AG04450 (cell line): Measurements from ENCODE around the gene PTCH1. TPM values are rescaled to one million over a fixed set of nuclear protein-coding genes. Genes with fewer than 3 reads are reported as not detected.
A peak's percentile ranks its signal among the peaks of the same experiment; 100 is the strongest.

ENCODE experiments used
- CTCF ChIA-PET: fragments of 300-600, 350-600 bp; formaldehyde crosslinking; extraction: SDS; loops from one replicate; lab custom pipeline; 2022; ENCODE audit warnings: antibody characterized with exemption, inconsistent platforms; lab: Charles Lee
- POLR2A ChIA-PET: fragments of 350-600 bp; formaldehyde crosslinking; extraction: SDS; loops from one replicate; lab custom pipeline; 2021; ENCODE audit warnings: antibody characterized with exemption, inconsistent platforms; lab: Yijun Ruan, JAX
- DNase-seq: peaks from one replicate; pipeline ENCODE4 v3.0.0-alpha.2; 2011; ENCODE audit warnings: low read depth, low spot score
- H3K27ac ChIP-seq: one replicate; pipeline ENCODE4 v1.5.1; 2012; ENCODE audit warnings: low read depth, low read length, control low read depth
- H3K27me3 ChIP-seq: one replicate; pipeline ENCODE4 v1.6.0; 2012; ENCODE audit warnings: low read length; ENCODE audit not compliant: control insufficient read depth, insufficient read depth
- H3K4me3 ChIP-seq: 2 replicates; pipeline ENCODE4 v1.5.1; 2011; ENCODE audit warnings: mild to moderate bottlenecking, low read depth, low read length, control low read depth
- H3K9me3 ChIP-seq: 2 replicates; pipeline ENCODE4 v1.5.1; 2012; ENCODE audit warnings: low read length; ENCODE audit not compliant: control insufficient read depth, insufficient read depth
- polyA plus RNA-seq: library from polyadenylated mRNA; depleted of rRNA; stranded (reverse); fragments of >200 nt; gene quantifications from 2 replicates; pipeline ENCODE4 v1.2.3, GENCODE V29; 2011
- TF ChIP-seq, protein P1 (sequence below): IDR thresholded peaks from 2 replicates; pipeline ENCODE4 v1.5.1; 2011; ENCODE audit warnings: low read depth, low read length, control low read depth, inconsistent platforms

The PTCH1 gene
- polyA plus RNA-seq, 1 experiment = 7.3 TPM

DNA sequence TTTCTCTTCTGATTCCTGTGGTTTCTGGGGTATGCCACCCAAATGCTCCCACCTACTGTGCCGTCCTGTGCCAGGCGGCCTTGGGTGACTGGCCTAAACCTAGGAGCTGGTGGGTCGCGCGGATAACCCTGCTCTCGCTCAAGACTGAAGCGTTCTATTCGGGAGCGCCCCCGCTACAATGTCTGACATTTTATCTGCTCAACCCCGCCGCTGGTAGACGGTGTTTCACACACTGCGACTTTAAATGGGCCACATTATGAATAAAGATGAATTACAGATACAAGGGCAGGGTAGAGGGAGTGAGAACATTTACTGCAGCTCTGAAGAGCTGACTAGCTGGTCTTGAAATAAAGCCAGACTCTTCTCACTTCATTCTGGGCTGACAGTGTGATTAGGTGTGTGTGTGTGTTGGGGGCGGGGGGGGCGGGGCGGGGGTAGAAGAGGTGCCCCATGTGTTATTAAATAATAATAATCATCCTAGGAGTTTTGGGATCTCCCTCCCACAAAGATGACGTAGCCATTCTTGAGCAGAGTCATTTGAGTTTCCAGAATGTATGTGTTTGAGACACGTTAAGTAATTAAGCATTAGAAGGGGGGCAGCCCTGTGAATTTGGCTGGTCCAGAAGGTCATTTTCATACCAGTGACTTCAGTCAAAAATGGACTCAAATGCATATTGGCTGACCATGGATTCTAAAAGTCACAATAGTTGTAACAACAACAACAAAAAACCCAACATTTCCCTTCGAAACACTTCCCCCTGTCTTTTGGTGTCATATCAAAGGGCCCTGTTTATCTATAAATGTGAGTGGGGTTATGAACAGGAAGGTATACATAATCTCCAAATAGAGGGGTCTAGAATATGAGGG lies 1.0 kb upstream of the PTCH1 start:
- POLR2A ChIA-PET = no interaction called here
- Histone ChIP-seq H3K4me3 (peak overlapping the region; percentile 70), H3K27ac (no peak overlapping the region), H3K27me3 (peaks cover 31% of the 10 kb centered on the region), H3K9me3 (no peaks in the 10 kb centered on the region; the same call in none of the 2 replicates)
- CTCF ChIA-PET = no interaction called here
- TF ChIP-seq, protein P1, sequence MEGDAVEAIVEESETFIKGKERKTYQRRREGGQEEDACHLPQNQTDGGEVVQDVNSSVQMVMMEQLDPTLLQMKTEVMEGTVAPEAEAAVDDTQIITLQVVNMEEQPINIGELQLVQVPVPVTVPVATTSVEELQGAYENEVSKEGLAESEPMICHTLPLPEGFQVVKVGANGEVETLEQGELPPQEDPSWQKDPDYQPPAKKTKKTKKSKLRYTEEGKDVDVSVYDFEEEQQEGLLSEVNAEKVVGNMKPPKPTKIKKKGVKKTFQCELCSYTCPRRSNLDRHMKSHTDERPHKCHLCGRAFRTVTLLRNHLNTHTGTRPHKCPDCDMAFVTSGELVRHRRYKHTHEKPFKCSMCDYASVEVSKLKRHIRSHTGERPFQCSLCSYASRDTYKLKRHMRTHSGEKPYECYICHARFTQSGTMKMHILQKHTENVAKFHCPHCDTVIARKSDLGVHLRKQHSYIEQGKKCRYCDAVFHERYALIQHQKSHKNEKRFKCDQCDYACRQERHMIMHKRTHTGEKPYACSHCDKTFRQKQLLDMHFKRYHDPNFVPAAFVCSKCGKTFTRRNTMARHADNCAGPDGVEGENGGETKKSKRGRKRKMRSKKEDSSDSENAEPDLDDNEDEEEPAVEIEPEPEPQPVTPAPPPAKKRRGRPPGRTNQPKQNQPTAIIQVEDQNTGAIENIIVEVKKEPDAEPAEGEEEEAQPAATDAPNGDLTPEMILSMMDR = no peak
- no peak for DNase-seq

DNA sequence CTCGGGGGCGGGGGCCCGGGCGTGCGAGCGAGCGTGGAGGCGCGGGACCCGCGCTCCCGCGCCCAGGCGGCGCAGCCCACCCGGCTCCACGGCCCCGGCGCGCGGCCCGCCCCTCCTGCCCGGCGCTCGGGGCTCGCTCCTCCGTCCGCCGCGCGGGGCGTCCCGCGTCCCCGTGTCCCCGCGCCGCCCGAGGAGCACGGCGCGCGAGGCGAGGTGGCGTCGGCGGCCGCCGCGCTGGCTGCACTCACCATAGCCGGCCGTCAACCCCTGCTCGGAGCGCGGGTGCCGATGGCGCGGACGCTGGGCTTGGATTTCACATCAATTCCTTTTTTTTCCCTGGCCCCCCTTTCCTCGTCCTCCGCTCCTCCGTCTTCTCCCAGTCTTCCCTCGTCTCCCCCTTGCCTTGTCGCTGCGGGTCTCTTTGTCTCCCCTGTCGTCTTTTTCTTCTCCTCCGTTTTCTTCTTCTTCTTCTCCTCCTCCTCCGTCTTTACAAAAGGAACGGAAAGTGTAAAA lies 494 bp downstream of the PTCH1 start:
- H3K27ac ChIP-seq = no peak overlapping the region
- H3K4me3 ChIP-seq = peak overlapping the region; percentile 70
- H3K9me3 ChIP-seq = no peaks in the 10 kb centered on the region; the same call in none of the 2 replicates
- TF ChIP-seq, protein P1 = no peak
- H3K27me3 ChIP-seq = peaks cover 27% of the 10 kb centered on the region
- ChIA-PET CTCF (interaction anchor here (0.6 kb wide), 1 partner anchor 148 kb away, joined by 6 read pairs; no protein-coding TSS in a partner anchor), POLR2A (no interaction called here)
- no peak for DNase-seq

DNA sequence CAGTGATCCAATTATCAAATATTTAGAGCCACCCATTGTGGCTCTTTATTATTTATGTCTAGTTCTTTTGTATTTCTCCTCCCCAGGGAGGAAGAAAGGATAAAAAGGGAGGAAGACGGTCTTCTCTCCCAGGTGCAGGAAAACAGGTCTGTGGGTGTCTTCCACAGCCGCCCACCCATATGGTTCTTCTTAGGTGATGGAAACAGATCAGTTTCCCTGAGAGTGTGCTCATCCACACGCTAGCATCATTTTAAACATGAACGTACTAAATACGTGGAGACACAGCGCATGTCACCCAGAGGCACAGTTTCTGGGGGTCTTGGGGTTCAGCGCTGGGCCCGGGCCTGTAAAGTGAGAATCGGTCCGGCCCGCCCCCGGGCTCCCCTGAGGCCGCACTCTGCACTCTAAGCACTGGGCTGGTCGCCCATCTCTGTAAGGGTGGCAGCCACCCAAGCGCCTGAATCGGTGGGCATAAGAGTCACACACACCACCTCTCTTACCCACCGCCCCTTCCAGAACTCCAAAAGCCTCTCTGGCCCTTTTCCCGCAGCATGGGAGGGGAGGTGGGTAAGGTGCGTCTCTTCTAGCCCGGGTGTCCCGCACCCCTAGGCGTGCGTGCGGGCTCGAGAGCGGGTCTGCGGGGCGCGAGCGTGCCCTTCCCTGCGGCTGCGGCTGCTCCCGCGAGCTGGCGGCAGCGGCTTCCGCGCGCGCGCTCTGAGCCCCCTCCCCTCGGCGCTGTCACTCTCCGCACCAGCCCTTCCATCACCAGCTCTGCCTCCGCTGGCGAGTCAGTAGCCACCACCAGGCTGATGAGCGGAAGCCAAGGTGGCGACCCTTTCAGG lies 1.3 kb downstream of the PTCH1 start:
- Histone ChIP-seq H3K27me3 (peaks cover 22% of the 10 kb centered on the region), H3K4me3 (peak overlapping the region; percentile 70), H3K9me3 (no peaks in the 10 kb centered on the region; the same call in none of the 2 replicates), H3K27ac (no peak overlapping the region)
- POLR2A ChIA-PET = interaction anchor here (0.6 kb wide), 1 partner anchor 10 kb away, joined by 6 read pairs; no protein-coding TSS in a partner anchor
- no peak for DNase-seq
- CTCF ChIA-PET = no interaction called here
- TF ChIP-seq, protein P1 = no peak

DNA sequence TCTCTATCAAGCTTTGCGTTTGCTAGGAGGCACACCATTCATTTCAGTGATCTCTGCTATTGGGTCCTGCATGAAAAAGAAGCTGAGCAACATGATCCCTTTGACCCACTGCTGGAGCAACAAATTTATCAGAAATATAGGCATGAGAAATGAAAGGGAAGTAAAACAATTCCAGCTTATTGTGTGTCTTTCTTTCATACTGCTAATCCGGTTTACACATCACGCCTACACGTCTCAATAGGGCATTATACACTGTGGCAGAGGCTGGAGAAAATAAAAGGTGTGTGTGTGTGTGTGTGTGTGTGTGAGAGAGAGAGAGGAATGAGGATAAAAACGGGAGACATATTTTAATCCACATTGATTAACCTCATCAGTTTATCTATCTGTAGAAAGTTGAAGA lies 2.4 kb downstream of the PTCH1 start:
- H3K27me3 ChIP-seq = peaks cover 17% of the 10 kb centered on the region
- H3K9me3 ChIP-seq = no peaks in the 10 kb centered on the region; the same call in 1 of the 2 replicates
- no peak for DNase-seq
- TF ChIP-seq, protein P1 = no peak
- ChIA-PET POLR2A (no interaction called here), CTCF (interaction anchor here (1.0 kb wide), 1 partner anchor 346 kb away, joined by 3 read pairs; no protein-coding TSS in a partner anchor)
- H3K27ac ChIP-seq = no peak overlapping the region
- no peak overlapping the region for H3K4me3 ChIP-seq
